ENCODE data around the gene EPDR1. TPM values are rescaled to one million over a fixed set of nuclear protein-coding genes. Genes with fewer than 3 reads are reported as not detected.

Gene EPDR1
- total RNA-seq, 1 experiment from 2014 or later, result 22.7 TPM

- BruUV-seq (replicated peaks), result no TSS peak
- no peaks in the 10 kb centered on the region; the same call in 1 of the 2 replicates for H3K9me3 ChIP-seq (ENCODE audit: low read length)
- peak overlapping the region; percentile 76 for H3K9ac ChIP-seq (ENCODE audit: low read length)
- peak overlapping the region; percentile 93 for H3K4me2 ChIP-seq (ENCODE audit: low read length)
- intact Hi-C loops (cut with micrococcal nuclease), result loop anchor here (2.0 kb wide), 1 partner anchor 66 kb away; no protein-coding TSS in a partner anchor
- H3K4me3 ChIP-seq (ENCODE audit: low read length), result peak overlapping the region; percentile 83
- H4K20me1 ChIP-seq (ENCODE audit: low read length), result no peaks in the 10 kb centered on the region
- peak overlapping the region; percentile 90 for H2AFZ ChIP-seq (ENCODE audit: low read length)
- H3K27me3 ChIP-seq (ENCODE audit: low read length), result no peaks in the 10 kb centered on the region
- H3K27ac ChIP-seq (ENCODE audit: low read length), result peak overlapping the region; percentile 46
- ChIA-PET POLR2A (ENCODE audit: unreplicated experiment) (interaction anchor here (0.6 kb wide), 3 partner anchors 10 to 56 kb away, joined by 4 to 12 read pairs (median 8); no protein-coding TSS in a partner anchor), CTCF (interaction anchor here (0.6 to 1.4 kb wide), 4 partner anchors 10 to 189 kb away, joined by 3 to 8 read pairs (median 4); no protein-coding TSS in a partner anchor)
- H3F3A ChIP-seq (ENCODE audit: low read length, unreplicated experiment), result no peaks in the 10 kb centered on the region
- no peaks in the 10 kb centered on the region for H3K9me2 ChIP-seq (replicated peaks; ENCODE audit: low read length)
- H3K4me1 ChIP-seq (ENCODE audit: insufficient read depth, low read length), result peaks cover 15% of the 10 kb centered on the region; the same call in 1 of the 2 replicates
- peaks cover 48% of the 10 kb centered on the region for H3K79me2 ChIP-seq (ENCODE audit: low read length)
- DNase-seq, result peak; percentile 48
- TF ChIP-seq EZH2phosphoT487 (IDR thresholded peaks at IDR 0.05; ENCODE audit: borderline replicate concordance, low read length), result no peak
- TF ChIP-seq CTCF (conservative IDR thresholded peaks at IDR 0.05; ENCODE audit: low read depth, low read length), result peak; percentile 38; the same call in 1 of the 2 replicates
- peak; percentile 66 for ATAC-seq
- peaks cover 7% of the 10 kb centered on the region; the same call in 1 of the 2 replicates for H3K36me3 ChIP-seq (ENCODE audit: low read depth, low read length)
Observed at GRCh38 chr7:37920849-37921805, 687 bp downstream of the EPDR1 start.

GRCh38 chr7:37921876-37922275 is 1.4 kb downstream of the EPDR1 start:
- Histone ChIP-seq H3F3A (ENCODE audit: low read length, unreplicated experiment) (no peaks in the 10 kb centered on the region), H3K4me2 (ENCODE audit: low read length) (peak overlapping the region; percentile 93), H4K20me1 (ENCODE audit: low read length) (no peaks in the 10 kb centered on the region), H3K36me3 (ENCODE audit: low read depth, low read length) (peaks cover 7% of the 10 kb centered on the region; the same call in 1 of the 2 replicates), H3K9me3 (ENCODE audit: low read length) (no peaks in the 10 kb centered on the region; the same call in 1 of the 2 replicates), H3K79me2 (ENCODE audit: low read length) (peaks cover 55% of the 10 kb centered on the region), H3K4me1 (ENCODE audit: insufficient read depth, low read length) (peaks cover 11% of the 10 kb centered on the region; the same call in 1 of the 2 replicates), H3K27ac (ENCODE audit: low read length) (no peak overlapping the region), H3K9ac (ENCODE audit: low read length) (peak overlapping the region; percentile 76), H2AFZ (ENCODE audit: low read length) (peak overlapping the region; percentile 90), H3K9me2 (replicated peaks; ENCODE audit: low read length) (no peaks in the 10 kb centered on the region), H3K4me3 (ENCODE audit: low read length) (peak overlapping the region; percentile 83), H3K27me3 (ENCODE audit: low read length) (no peaks in the 10 kb centered on the region)
- ATAC-seq (no peak), DNase-seq (no peak)
- BruUV-seq (replicated peaks), result TSS peak; percentile 50
- intact Hi-C loops (cut with micrococcal nuclease), result loop anchor here (2.0 kb wide), 1 partner anchor 65 kb away; no protein-coding TSS in a partner anchor
- ChIA-PET POLR2A (ENCODE audit: unreplicated experiment) (interaction anchor here (0.6 kb wide), 1 partner anchor 9 kb away, joined by 12 read pairs; no protein-coding TSS in a partner anchor), CTCF (interaction anchor here (1.4 kb wide), 1 partner anchor 21 kb away, joined by 8 read pairs; no protein-coding TSS in a partner anchor)
- TF ChIP-seq EZH2phosphoT487 (IDR thresholded peaks at IDR 0.05; ENCODE audit: borderline replicate concordance, low read length), result no peak
- no peak for TF ChIP-seq CTCF (conservative IDR thresholded peaks at IDR 0.05; ENCODE audit: low read depth, low read length)
- no peak for TF ChIP-seq EZH2 (IDR thresholded peaks at IDR 0.05; ENCODE audit: low read length, unreplicated experiment)

Measured in PC-3 (cell line).